Measurements from ENCODE around the gene DNMBP.
"Not testable (repeated sequence)": the region's sequence is repeated elsewhere in the genome, so short reads cannot be mapped to it uniquely, and the experiment has no call there.

DNMBP gene

DNA sequence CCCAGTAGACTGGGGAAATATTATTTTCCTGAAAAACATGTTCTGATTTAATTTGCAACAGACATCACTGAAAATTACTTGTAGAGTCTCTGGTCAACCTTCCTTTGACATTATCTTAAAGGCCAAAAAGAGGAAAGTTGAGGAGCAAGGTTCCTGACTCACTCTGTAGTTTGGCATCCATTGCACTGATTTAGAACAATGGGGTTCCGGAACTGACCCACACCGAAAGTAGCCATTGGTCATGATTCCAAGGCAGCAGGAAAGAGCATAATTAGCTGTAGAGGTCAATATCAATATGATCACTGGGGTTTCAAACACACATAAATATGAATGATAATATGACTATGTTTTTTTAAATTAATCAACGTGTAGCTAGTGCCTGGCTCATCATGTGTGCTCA lies 65.8 kb downstream of the DNMBP start:
- no peak for DNase-seq

DNA sequence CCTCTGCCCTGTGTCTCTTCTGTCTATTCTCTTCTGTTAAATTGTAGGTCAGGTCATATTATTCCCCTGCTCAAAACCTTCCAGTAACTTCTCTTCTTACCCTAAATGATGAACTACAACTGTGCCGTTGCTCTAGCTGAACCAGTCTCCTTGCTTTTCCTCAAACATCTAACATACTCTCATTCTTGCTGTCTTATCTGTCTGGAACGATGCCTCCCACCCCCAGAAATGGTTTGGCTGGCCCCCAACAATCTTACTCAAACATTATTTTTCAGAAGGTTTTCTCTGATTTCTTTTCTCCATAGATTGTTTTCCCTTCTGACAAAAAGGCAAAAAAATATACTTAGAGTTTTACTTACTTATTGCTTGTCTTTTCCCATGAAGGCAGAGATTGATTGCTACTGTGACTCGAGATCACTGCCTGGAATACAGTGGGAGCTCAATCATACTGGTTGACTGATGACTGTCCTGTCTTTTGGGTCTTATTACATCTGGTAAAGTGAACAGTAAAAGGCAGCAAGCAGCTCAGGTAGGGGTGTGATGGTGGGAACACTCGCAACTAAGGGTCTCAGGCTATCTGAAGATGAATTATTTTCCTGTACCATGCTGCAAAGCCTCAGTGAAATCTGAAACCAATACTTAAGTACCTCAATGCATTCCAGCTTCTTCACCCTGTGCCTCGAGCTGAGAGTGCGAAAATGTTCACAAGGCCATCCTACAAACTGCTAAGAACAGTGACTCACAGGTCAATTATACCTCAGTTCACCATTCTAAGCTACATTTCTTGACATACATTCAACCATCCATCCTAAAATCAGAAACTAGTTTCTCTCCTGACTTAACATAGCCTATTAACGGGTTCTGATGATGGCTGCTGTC lies 67.6 kb downstream of the DNMBP start:
- DNase-seq = no peak

DNA sequence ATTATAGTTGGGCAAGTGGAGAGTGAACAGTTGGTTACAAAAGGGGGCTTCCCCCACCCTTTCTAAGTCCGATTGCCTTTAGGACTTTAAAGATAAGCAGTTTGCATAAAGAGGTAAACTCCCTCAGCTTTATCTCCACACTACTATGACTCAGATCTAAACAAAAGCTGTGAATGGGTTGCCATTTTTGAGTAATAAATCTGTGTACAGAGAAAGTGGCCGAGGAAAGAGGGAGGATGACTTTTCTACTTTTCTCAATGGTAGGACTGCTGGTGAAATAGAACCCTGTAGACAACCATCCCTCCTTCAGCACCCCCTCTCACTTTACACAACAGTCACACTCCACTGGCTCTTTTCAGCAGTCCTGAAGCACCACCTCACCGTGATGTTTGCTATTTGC lies 71.2 kb downstream of the DNMBP start:
- DNase-seq = no peak

DNA sequence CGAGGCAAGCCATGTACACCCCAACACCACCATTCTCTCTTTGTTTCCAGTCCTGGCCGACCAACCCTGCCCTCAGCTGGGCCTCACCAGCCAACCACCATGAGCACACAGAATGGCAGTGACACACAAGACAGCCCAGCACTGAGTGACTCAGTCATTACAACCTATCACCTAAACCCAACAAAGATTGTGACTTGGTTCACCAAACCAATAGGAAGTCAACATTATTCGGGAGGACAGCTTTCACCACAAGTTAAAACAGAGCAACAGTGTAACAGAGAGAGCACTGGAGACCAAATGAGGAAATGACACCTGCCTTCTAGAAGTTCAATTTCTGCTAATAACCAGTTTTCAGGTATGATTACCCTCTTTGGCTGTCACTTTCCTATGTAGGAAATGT lies 72.1 kb downstream of the DNMBP start:
- no peak for DNase-seq

DNA sequence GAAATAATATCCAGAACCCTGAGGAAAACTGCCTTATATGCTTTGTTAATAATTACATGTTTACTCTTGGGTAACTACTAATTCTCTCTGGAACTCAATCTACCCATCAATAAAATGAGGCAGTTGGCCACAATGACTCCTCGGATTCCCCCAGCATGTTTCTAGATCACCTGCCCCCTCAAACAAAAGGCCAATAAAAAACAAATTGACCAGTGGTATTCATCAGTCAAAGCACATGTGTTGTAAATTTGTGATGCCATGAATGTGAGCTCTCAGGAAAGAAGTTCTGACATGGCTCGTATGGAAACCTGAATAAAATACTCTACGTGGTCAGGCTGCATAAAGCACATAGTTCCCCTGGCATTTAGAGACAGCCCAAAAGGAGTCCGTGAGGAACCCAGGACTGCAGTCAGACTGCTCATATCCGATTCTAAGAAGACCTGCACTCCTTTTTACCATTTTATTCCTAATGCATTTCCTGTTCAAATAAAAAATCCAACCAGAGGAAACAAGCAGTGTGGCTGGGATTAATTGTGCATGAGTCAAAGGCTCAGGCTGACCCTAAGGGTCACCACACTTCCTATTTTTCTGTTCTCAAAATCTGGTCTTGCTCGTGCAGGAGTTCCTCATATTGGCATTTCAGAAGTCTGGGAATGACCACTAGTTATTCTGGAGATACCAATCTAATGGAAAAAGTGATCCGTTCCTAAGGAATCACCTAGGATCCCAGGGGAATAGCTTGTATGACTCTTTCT lies 77.4 kb downstream of the DNMBP start:
- not testable (repeated sequence) for DNase-seq

DNA sequence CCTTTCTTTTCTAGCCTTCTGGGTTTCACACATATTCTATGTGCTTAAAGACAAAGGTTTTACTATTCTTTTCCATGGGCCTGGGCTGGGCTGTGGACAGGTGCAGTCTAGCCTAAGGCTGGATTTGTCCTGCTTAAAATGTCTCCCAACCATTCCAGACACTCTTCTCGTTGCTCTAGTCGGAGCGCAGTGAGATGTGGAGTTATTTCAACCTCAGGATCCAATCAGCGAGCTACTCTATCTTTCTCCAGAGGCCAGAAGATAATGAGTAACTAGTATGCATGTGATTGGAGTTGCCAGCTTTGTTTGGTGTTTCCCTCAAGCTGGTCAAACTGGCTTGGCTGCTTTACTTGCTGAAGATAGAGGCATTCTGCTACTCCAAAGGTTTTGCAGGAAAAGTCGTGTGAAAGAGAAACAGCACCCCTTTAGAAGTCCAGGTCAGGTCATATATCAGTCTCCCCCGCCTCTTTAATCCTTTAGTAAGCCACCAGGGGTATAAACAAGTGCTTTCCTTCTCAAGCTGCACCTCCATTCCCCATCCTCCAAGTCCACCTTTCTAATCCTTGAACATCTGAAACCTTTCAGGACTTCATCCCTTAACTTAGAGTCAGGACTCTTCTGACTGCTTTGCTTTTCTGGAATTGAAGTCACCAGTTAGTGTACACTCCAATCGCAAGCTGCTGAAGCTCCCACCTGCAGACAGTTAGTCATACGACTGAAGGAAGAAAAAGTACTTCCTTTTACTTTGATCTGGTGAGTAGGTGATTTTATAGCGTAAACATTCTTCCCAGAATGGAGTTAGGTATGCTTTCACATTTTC lies 78.8 kb downstream of the DNMBP start:
- no peak for DNase-seq

DNA sequence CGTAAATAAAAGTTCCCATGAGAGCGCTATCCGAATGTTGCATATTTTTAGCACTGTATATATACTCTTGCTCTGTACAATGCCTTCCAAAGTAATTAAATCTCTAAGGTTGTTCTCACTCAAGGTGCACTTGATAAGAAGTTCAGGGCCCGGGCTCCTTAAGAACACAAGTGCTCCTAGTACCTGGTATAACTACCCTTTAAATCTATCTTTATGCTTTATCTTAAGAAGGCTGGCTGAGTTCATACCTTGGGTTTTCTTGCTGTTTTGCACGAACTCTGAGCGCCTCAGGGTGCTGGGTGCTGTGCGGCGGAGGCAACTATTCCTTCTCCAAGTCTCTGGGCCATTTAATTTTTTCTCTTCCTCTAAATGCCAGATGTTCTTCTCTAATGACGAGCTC lies 80.4 kb downstream of the DNMBP start:
- DNase-seq = no peak

DNA sequence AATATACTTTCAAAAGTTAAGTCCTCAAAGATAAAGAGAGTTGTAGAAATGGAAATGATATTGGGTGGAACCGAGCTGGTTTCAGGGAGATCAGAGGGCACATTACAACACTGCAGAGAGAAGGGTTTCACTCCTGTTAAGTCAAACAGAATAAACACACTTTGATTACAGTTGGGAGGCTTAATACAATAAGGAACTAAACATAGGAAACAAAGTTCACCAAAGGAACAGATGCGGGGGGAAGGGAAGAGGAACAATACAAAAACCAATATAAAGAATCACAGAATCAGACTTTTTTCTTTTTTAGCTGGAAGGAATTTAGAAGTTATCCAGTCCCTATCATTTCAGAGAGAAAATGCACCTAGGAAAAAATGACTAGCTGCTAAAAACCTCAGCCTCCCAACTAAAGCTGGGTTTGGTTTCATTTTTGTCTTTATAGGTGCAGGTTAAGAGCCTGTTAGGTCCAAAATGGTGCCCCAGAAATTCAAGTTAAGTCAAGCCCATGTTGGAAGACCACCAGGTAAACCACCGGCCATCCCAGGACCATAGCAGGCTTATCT lies 81.9 kb downstream of the DNMBP start:
- no peak for DNase-seq

DNA sequence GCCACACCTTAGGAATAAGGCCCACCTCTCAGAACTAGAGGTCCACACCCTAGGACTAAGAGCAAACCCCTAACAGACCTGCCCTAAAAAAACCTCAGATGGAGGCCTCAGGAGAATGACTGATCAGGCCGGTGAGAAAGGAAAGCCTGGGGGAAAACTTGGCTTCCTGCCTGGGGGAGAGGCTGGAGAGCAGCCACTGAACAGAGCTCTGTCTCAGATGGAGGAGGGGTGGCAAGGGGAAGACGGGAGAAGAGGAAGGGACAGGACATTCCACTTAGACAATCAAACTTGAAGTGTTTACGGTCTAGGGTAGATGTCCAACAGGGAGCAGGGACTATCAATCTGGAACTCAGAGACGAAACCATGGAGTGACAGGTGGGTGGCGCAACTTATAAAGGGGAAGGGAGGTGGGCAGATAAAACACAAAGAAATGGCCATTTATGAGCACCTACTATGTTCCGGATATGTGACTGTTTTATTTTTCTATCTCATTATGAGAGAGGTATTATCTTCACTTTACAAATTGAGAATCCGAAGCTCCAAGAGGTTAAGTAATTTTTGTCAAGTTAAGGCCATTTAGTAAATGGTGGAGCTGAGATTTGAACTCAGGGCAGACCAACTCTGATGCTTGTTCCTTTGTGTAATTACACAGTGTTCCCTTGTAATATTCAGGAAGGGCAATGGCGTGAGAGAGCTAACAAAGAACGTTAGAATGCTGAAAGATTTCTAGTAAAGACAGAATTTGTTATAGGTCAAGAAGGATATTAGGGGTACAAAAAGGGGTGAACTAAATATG lies 82.6 kb downstream of the DNMBP start:
- no peak for DNase-seq

DNA sequence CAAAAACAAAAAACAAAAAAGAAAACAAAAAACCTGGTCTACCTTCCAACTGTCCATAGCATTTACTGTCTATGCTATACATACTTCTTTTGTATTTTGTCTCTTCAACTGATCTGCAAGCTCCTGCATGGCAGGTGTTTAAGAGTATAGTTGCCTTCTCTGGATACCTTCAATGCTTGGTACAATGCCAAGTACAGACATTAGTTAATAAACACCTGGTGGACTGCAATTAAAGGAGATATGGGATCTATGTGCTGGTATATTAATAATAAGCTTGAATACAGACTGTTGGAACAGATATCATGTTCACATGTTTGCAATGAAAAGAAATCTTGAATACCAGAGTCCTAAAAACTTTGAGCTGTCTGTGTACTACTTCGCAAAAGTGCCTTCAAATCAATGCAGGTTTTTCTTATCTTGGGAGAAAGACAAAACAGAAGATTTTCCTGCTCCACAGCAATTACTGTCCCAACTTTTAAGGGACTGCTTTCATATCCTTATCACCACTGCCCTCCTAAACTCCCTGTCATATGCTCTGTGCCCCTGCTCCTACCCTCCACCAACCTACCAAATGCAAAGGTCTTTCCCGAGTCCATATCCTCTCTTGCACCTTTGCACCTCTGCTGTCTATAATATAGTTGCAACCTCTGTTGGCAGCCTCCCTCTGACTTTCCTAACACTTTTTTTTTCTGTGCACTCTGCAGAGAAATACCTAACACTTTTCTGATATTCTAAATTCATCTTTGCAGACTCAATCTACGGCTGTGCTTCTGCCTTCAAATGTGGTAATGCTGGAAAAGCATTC lies 85.1 kb downstream of the DNMBP start:
- no peak for DNase-seq

DNA sequence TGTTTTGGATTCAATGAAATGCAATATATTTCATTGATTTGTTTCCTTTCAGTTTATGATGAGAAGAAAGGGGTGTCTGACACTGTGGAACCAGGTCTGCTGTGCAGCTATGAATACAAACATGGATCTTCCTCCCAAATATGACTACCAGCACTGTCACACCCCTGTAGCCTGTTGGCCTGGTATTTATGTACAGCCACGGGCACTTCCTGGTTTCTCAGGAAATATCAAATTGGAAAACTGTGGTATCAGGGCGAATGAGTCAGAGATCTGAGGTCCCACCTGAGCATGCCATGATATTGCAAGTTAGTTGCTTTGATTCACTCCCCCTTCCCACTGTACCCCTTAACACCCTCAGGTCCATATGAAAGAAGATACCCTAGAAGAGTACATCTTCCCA lies 87.8 kb downstream of the DNMBP start:
- no peak for DNase-seq

DNA sequence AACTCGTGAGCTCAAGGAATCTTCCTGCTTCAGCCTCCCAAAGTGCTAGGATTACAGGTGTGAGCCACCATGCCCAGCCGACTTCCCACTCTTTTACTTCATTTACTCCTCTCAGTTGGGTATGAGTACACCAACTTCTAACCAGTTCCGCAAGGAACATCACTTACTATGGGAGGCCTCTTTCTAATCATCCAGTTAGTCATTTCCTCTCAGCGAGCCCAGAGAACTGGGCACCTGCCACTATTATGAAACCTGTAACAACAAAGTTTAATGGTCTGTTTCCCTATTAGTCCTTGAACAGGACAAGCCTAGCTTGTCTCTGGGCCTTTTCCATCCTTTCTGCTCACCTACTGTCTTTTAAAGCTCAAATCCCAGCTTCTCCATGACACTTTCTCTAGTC lies 88.8 kb downstream of the DNMBP start:
- no peak for DNase-seq

DNA sequence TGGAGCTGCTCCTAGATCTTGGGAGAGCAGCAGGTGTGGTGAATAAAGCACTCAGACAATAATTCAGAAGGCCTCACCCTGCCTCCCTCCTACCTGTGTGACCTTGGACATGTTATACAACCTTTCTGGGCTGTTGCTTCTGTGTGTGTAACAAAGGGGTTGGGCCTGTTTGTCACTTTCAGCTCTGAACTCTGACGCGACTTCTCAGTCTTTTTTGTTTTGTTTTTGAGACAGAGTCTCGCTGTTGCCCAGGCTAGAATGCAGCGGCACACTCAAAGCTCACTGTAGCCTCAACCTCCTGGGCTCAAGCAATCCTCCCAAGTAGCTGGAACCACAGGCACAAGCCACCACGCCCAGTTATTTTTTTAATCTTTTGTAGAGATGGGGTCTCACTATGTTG lies 89.3 kb downstream of the DNMBP start:
- DNase-seq = no peak

DNA sequence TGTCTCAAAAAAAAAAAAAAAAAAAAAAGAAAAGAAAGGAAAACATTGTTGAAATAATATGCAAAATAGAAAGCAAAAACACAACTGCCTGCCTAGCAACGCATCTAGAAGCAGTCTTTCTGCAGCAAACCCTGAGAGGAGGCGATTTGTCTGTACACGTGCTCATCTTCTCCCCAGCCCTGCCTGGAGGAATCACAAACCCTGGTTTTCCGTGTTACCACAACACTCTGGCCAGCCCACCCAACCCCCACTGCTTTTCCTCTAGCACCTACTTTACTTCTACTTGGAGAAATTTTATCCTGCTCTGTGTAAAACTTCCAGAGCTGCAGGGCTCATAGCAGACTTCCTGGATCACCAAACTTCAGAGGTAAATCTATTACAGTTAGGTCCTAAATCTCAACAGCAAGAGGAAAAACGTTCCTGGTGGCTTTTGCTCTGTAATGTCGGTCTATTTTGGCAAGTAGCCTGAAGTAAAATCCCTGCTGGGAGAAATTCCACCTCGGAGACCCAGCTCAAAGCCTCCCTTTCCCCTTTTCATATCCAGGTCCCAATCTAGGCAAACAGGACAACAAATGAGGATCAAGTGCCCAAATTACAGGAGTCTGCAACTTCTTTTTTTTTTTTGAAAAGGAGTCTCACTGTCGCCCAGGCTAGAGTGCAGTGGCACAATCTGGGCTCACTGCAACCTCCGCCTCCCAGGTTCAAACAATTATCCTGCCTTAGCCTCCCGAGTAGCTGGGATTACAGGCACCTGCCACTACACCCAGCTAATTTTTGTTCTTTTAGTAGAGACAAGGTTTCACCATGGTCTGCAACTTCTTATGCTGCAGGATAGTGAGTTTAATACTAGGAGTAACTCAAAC lies 91.6 kb downstream of the DNMBP start:
- DNase-seq = no peak

DNA sequence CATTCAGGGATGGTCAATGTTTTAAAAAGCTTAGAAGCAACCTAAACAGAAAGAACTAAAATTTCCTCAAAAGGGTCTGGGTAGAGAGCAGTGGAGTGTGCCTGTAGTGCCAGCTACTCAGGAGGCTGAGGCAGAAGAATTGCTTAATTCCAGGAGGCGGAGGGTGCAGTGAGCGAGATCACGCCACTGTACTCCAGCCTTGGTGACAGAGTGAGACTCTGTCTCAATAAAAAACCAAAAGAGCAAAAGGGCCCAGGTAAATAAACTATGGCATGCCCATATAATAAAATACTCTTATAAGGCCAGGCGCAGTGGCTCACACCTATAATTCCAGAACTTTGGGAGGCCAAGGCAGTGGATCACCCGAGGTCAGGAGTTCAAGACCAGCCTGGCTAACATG lies 93.0 kb downstream of the DNMBP start:
- DNase-seq = no peak

DNA sequence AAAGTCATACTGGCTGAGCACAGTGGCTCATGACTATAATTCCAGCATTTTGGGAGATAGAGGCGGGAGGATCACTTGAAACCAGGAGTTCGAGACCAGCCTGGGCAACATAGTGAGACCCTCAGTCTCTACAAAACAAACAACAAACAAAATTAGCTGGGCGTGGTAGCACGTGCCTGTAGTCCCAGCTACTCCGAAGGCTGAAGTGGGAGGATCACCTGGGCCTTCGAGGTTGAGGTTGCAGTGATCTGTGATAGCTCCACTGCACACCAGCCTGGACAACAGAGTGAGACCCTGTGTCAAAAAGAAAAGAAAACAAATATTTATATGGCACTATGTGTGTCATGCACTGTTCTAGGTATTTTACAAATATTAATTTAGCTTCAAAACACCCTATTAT lies 94.3 kb downstream of the DNMBP start:
- no peak for DNase-seq

DNA sequence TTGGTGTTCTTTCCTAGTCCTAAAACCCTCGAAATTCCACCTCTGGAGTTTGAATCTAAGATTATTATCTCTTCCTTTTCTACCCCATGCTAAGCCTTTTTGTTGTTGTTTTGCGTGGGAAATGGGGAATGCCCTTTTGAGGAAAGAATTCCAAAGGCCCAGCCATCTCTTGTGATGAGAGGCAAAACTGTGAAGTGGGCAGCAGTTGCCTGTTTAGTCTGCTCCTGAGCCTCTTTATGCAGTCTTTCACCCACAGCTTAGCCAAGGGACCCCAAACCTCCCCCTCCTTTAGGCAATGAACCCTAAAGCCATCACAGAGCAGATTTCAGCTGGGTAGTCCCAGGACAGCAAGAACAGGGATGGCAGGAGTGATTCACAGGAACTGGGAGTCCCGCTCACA lies 95.5 kb downstream of the DNMBP start:
- DNase-seq = no peak

DNA sequence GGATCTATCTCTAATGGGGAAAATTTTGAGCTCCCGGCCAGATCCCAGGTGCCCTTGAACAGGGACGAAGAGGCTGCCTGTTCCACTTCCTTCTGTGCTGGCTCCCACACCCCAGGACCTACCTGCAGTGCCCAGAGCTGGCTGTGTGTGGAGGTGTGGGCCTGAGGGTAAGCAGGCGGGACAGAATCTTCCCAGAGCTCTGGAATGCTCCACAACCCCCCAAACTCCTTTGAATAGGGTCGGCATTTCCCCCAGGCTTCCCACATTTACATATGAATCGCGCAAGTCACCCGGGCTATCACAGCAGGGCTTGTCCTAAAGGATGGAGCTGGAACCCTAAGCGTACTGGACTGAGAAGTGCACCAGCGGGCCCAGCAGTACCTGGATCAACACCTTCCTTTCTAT lies 95.9 kb downstream of the DNMBP start:
- no peak for DNase-seq

DNA sequence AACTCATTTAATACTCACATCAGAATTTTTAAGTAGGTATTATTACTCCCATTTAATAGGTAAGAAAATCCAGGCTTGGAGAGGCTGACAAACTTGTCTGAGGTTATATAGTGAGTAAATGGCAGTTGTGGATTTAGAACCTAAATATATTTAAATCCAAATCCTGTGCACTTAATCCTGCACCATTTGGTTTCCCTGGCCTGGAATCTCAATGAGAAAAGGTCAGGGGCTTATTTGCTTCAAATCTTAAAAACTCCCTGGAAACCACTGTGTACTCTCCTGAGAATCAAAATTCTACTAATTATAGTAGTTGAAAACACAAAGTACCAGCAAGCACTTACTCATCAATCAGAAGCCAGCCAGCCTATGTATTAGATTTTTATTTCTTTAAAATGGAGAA lies 97.7 kb downstream of the DNMBP start:
- no peak for DNase-seq

DNA sequence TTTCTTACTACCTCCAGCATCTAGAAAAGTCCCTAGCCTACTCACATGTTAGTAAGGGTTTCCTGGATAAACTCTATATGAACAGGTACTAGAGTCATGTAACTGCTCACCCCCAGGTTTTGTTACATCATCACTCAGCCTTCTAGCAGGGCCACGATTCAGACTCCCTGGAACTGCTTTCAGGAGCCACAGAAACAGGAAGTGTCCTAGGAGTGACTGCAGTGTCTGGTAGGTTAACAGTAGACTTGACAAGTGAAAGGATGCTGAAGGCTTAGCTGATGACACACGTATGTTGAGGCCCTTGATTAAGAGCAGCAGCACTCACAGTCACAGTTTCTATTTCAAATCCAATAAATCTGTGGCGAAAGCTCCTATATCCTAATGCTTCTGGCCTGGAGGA lies 101.2 kb downstream of the DNMBP start:
- no peak for DNase-seq
